ENCODE data around the gene CORO2B.
A peak's percentile ranks its signal among the peaks of the same experiment; 100 is the strongest.

Gene CORO2B, protein sequence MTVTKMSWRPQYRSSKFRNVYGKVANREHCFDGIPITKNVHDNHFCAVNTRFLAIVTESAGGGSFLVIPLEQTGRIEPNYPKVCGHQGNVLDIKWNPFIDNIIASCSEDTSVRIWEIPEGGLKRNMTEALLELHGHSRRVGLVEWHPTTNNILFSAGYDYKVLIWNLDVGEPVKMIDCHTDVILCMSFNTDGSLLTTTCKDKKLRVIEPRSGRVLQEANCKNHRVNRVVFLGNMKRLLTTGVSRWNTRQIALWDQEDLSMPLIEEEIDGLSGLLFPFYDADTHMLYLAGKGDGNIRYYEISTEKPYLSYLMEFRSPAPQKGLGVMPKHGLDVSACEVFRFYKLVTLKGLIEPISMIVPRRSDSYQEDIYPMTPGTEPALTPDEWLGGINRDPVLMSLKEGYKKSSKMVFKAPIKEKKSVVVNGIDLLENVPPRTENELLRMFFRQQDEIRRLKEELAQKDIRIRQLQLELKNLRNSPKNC

DNA sequence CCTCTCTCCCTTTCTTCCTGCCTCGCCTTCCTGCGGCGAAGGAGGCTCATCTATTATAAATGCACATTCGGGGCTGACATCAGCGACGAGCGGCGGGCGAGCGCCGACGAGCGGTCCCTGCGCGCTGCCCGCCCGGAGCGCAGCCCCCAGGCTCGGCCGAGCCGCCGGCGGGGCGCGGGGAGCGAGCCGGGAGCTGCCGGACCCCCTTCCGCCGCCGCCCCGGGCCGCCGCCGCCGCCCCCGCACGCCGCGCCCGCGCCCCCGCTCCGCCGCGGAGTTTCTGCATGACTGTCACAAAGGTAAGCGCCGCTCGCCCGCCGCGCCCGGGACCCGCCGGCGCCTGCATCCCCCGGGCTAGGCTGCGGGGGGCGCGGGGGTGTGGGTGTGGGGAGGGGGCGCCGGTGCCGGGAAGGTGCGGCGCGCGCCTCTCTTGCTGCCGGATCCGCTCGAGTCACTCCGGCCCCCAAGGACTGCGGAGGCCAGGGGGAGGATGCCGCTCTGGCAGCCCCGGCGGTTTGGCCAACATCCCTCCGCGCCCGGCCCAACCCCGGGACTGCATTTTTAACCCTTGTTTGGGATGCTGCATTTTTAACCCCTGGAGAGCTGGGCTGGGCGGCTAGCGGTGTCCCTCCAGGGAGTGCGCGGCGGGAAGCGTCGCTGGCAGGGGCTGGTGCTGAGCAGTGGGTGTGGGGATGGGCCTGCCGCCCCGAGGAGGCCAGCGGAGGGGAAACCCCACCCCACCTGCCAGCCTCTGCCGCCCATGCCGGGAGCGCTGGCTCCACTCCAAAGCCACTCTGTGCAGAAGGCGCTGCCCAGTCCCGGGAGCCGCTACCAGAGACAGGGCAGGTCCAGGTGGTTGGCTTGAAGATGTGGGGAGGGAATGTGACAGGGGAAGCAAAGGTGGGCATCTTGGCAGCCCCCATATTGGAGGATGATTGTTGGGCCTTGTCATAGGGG, at the start of gene CORO2B:
Gene CORO2B (plus strand): TSS at position 14 of the 956 bp plus-strand sequence. CDS start 270 bp downstream, at position 284.
- DNase-seq (ENCODE audit: low read depth in 3 of 3): peak in 1 of 3 experiments; percentile 14

DNA sequence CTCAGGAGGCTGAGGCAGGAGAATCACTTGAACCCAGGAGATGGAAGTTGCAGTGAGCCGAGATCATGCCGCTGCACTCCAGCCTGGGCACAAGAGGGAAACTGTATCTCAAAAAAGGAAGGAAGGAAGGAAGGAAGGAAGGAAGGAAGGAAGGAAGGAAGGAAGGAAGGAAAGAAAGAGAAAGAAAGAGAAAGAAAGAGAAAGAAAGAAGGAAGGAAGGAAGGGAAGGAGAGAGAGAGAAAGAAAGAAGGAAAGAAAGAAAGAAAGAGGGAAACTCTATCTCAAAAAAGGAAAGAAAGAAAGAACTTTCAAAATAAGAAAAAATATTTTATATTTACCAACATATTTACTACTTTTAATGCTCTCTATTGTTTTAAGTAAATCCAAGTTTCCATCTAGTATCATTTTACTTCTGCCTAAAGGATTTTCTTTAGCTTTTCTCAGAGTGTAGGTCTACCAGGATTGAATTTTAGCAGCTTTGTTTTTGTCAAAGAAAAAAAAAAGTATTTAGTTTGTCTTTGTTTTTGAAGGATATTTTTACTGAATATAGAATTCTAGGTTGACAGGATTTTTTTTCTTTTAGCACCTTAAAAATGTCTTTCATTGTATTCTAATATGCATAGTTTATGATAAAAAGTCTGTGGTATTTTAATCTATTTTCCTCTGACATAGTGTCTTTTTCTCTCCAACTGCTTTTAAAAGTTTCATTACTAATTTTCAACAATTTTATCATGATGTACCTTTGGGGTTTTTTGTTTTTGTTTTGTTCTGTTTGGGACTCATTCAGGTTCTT, 47.2 kb upstream of the CORO2B start:
- DNase-seq (ENCODE audit: low read depth in 3 of 3): no peak

DNA sequence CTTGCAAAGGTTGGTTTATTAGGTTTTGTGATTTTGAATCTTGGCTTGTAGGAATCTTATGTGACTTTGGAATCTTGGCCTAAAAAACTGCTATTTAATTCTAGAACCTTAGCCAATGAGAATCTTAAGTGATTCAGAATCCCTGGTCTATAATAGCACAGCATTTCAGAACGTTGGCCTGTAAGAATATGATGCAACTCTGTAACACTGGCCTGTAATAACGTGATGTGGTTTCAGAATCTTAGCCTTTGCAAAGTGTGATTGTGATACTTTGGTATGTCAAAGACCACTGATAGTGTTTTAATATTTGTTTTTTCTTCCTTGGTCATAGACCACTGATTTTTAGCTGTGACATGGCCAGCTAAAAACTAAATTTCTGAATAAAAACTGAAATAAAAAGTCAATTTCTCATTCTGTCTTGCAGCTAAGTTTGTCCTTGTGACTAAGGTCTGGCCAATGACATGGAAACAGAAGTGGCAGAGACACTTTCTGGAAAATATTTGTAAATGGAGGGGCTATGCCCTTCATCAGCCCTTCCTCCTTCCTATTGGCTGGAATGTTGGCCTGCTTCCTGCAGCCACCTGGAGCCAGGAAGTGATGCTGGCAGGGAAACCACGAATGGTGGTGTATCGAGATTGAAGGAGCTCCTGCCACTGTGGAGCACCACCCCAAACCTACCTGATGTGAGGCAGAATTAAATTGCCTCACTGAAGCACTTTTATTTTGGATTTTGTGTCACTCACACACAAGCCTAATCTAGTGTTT, 42.3 kb upstream of the CORO2B start:
- DNase-seq (ENCODE audit: low read depth in 3 of 3): no peak

DNA sequence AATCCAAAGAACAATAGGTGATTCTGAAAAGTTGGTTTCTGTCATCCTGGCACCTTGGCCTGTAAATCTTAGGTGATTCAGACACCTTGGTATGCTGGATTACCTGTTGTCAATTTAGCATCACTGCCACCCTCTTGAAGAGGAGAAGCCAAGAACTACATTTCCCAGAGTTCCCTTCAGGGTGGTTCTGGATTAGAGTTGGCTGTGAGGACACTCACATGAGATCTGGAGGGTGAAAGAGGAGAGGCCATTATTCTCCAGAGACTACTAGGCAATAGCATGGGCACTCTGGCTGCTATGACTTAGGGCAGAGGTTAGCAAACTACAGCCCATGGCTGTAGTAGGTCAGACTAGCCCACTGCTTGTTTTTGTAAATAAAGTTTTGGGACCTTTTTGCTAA, 41.7 kb upstream of the CORO2B start:
- no peak for DNase-seq (ENCODE audit: low read depth in 3 of 3)

DNA sequence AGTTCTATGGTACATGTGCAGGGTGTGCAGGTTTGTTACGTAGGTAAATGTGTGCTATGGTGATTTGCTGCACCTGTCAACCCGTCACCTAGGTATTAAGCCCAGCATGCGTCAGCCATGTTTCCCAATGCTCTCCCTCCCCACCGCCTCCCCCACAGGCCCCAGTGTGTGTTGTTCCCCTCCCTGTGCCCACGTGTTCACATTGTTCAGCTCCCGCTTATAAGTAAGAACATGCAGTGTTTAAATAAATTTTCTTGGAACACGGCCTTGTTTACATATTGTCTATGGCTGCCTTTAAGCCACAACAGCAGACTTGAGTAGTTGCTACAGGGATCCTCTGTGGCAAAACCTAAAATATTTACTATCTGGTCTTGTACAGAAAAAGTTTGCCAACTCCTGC, 41.3 kb upstream of the CORO2B start:
- DNase-seq (ENCODE audit: low read depth in 3 of 3): no peak

DNA sequence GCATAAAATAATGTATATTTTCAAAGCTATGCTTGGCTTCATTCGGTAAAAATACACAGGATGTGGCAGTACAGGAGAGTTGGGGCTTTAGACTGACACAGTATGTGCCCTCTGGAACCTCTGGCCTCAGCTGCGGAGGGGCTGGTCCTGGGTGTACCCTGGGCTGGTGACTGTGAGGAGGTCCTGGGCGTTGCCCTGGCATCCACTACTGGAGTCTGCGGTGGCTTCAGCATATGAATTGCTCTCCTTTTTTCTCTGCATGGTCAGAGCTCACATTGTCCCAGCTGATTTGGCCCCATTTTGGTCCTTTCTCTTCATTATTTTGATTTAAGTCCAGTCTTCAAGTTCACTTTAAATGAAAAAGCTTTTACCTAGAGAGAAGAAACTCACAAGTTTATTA, 40.5 kb upstream of the CORO2B start:
- no peak for DNase-seq (ENCODE audit: low read depth in 3 of 3)

DNA sequence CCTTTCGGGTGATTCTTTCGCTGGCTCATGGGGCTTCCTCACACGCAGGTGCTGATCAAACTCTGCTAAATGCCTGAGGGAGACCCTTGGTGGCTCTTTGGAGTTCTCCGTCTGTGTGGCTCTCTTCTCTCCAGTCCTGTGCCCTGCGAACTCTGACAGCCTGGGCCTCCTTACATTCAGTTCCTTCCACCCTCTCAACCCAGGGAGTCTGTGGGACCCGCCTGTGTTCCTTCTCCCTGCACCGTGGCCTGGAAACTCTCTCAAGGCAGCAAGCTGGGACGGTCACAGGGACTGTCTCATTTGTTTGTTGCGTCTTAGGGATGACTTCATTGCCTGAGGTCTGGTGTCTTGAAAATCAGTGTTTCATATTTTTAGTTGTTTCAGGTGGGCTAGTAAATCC, 37.0 kb upstream of the CORO2B start:
- no peak for DNase-seq (ENCODE audit: low read depth in 3 of 3)

DNA sequence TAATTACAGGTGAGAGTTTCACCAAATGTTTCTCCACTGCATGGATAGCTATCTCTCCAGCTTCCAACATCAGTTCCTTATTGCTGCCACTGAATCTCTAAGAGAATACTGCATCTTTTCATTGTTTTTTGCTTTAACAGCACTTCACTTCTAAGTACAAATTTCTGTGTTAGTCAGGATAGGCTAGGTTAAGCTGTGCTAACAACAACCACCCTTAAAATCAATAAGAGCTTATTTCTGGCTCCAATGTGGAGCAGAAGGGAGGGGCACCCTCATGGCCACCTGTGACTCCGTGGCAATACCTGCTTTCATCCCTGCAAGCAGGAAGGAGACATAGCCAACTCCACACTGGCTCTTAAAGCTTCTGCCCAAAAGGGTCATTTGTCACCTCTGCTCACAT, 36.4 kb upstream of the CORO2B start:
- DNase-seq (ENCODE audit: low read depth in 3 of 3): no peak

DNA sequence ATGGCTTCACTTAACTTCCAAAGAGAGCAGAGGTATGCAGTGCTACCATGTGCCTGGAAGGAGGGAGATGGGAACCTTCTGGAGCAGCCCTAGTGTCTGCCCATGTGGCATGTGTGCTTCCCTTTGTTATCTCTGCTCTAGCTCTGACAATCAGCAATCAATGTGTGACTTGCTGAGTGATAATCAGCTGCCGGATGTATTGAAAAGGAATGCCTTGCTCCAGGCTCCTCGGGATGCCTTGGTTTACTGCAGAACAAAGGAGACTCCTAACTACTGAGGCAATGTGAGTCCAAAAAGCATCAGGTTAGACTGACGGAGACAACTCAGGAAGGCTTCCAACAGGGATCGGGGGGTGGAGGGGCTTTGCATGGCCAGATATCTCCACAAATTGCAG, 36.0 kb upstream of the CORO2B start:
- DNase-seq (ENCODE audit: low read depth in 3 of 3): no peak

DNA sequence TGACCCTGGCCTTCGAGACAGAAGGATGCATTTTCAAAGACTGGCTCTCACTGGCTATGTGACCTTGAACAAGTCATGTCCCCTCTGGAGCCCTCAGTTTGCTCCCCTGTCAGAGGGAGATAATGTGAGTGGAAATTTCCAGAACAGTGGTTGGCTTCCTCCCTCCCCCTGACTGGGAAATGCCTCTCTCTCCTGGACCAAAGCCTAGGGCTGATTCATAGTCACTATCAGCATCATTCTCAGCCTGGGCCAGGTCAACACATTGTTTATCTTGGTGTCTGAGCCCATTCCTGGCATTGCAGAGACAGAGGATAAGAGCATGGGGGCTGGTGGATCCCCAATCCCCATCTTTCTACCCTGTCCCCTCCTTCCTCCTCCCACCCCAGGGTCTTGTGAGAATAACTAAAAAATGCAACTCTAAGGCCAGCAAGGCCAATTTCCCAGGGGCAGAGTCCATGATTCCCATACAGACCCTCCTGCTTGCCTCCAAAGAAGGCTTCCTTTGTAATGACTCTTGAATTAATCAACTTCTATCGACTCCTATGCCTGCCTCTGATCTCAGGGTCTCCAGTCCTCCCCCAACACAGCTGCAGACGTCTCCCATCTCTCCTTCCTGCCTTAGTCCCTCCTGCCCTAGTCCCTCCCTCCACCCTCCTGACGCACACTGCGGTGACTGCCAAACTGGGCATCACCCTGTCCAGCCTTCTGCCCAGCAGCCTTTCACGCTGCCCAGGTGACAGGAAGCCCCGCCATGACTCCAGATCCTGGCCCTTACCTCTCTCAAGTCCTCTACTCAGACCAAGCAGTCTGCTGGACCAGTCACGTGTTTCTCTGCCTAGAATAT, 35.4 kb upstream of the CORO2B start:
- no peak for DNase-seq (ENCODE audit: low read depth in 3 of 3)

DNA sequence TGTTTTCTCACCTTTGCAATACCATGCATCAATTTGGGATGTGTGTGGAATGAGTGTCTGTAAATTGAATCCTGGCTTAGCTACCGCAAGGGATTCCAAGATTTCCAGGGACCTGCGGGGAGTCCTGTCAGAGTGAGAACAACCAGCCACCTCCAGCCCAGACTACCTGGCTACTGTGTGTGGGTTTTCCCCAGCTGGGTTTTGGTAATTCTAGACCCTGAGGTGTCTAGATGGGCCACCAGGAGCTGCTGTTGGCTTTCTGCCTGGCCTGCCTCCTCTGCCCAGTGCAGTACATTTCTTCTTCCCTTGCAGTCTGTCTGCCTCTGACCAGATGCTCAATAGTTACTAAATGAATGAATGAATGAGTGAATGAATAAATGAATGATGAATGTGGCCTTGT, 32.5 kb upstream of the CORO2B start:
- DNase-seq (ENCODE audit: low read depth in 3 of 3): no peak

DNA sequence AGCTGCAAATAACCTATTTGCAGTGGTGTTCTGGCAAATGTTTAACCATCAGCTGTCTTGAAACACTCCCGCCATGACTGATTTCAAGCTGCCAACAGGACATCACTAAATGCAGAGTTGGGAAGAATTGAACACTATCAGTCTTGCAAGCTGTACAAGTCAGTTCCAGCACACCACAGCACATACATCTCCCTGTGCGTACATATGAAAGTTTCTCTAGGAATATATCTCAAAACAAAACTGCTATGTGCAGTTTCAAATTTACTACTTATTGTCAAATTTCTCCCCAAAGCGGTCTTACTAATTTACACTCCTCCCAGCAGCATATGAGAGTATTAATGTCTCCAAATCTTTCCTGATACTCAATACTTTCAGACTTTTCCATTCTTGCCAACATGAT, 30.4 kb upstream of the CORO2B start:
- no peak for DNase-seq (ENCODE audit: low read depth in 3 of 3)

DNA sequence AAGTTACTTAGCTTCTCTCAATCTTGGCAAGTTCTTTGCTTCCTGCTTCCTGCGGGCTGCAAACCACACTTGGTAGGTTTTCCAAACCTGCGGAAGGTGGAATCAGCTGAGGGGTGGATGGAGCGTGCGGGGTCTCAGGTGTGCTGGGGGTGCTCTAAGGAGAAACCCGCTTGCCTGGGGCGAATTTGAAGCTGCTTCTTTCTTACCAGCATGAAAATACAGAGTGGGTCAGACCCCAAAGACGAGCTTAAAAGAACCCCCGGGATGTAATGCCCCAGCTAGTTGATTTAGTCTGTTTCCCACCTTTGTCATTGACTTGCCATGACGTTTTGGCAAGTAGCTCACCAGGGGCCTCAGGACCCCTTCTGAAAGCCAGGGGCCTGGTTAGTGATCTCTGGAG, 28.8 kb upstream of the CORO2B start:
- DNase-seq (ENCODE audit: low read depth in 3 of 3): no peak

DNA sequence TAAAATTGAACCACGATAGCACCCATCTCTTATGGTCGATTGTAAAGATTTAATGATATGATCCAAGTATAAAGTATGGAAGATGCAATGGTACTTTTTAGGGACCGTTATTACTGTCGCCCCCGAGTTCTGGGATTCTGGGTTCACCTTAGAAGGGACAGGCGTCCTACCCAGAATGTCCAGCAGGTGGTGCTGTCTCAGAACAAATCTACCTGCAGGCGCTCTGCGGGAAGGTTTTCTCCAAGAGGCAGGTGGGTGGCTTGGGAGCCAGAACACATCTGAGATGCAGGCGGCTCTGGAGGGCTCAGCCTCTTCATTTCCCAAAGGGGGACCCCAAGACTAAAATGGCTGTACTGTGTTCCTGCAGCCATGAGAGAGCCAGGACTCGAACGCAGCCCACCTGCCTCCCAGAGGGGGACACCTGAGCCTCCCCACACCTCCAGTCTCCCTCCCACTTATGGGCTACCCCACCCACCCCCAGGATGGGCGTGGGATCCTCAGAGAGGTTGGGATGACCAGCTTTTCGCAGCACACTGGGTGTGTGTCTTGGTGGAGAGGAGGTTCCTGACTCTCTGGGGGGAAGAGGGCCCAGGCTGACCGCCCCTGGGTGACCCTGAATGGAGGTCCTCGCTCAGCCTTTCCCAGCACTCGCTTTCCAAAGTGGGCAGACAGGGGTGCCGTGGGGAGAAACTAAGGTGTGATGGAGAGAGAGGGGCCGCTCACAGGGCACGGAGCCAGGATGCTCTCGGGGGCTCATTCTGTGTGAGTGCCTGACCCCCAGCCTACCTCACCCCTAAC, 28.1 kb upstream of the CORO2B start:
- DNase-seq (ENCODE audit: low read depth in 3 of 3): peak; percentile 59 to 76 (median 68)

DNA sequence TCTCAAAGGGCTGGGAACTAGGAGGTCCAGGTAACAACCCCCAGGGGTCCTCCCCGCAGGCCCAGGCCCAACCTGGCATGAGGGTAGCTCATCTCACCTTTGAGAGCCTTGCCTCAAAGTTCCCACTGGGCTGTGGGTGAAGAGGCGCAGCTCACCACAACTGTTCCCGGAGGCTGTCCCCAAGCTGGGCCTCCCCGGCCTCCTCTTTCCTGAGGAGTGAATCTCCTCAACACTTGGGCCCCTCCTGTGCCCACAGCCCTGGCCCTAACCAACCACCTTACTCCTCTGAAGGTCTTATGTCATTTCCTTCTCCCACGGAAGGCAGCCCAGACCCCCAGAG, 27.5 kb upstream of the CORO2B start:
- DNase-seq (ENCODE audit: low read depth in 3 of 3): no peak

DNA sequence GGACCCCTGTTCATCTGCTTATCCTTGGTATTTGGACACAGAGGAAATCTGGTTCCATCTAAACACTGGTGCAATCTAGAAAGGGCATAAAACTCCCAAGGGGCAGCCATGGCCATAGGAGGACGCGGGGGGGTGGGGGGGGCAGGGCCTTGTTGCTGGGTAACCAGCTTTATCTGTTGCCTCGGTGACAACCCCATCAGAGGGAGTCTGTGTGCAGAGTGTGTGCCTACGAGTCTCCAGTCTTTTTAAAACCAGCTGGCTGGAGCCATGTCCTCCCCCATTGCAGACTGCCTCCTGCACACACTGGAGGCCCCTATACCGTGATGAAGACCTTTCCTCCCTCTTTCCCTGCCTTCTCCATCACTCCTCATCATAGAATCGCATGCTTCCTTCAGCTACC, 26.4 kb upstream of the CORO2B start:
- DNase-seq (ENCODE audit: low read depth in 3 of 3): no peak

DNA sequence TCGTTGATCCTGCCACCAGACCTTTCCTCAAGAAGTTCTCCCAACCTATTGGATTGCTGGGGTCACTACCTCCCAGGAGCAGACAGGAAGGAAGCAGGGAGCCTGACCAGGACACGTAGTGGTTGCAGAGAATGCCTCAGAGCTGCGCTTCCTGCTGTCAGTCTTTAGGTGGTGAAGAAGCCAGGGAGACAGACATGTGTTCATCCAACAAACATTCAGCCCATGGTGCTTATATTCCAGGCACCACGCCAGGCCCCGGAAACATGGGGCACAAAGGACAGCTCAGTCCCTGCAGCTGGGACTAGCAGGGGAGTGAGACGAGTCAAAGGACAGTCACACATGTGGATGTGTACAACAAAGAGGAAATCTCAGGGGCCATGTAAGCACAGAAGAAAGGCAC, 26.0 kb upstream of the CORO2B start:
- DNase-seq (ENCODE audit: low read depth in 3 of 3): no peak

DNA sequence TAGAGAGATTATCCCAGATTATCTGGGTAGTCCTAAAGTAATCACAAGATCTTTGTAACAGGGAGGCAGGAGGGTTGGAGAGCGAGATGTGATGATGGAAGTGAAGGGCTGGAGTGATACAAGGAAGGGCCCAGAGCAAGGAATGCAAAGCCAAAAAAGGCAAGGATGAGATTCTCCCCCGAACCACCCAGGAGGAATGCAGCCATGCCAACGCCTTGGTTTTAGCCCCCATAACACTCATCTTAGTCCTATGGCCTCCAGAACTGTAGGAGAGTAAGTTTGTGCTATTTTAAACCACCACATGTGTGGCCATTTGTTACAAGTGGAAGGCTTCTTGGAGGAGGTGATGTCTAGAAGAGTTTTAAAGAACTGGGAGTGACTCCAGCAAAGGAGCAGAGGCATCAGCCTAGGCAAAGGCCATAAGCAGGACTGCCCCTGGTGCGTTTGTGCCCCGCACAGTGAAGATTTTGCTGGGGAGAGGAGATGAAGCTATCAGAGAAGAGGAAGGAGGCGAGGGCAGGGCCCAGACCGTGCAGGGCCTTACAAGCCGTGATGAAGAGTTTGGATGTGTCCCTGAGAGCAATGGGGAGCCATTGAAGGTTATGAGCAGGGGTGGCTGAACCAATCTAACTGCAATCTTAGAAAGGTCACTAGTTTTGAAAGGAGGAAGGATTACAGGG, 25.3 kb upstream of the CORO2B start:
- DNase-seq (ENCODE audit: low read depth in 3 of 3): no peak
